Measurements from ENCODE around the gene LRP1B.

The LRP1B gene

GRCh38 chr2:142042536-142043199, 88.1 kb downstream of the LRP1B start:
- no peak for DNase-seq (ENCODE audit: low read depth in 3 of 3, low spot score in 1 of 3)

GRCh38 chr2:142041996-142042395, 88.8 kb downstream of the LRP1B start:
- DNase-seq (ENCODE audit: low read depth in 3 of 3, low spot score in 1 of 3): no peak

- no peak for DNase-seq (ENCODE audit: low read depth in 3 of 3, low spot score in 1 of 3)
Observed at GRCh38 chr2:142041105-142041504, 89.7 kb downstream of the LRP1B start.

- no peak for DNase-seq (ENCODE audit: low read depth in 3 of 3, low spot score in 1 of 3)
Observed at GRCh38 chr2:142040556-142040955, 90.3 kb downstream of the LRP1B start.

GRCh38 chr2:142038826-142039225, 92.0 kb downstream of the LRP1B start:
- DNase-seq (ENCODE audit: low read depth in 3 of 3, low spot score in 1 of 3): no peak

- no peak for DNase-seq (ENCODE audit: low read depth in 3 of 3, low spot score in 1 of 3)
Observed at GRCh38 chr2:142037744-142038143, 93.1 kb downstream of the LRP1B start.

GRCh38 chr2:142037066-142037465, 93.8 kb downstream of the LRP1B start:
- DNase-seq (ENCODE audit: low read depth in 3 of 3, low spot score in 1 of 3): no peak

GRCh38 chr2:142033393-142033792, 97.4 kb downstream of the LRP1B start:
- DNase-seq (ENCODE audit: low read depth in 3 of 3, low spot score in 1 of 3): no peak

GRCh38 chr2:142031656-142032055, 99.2 kb downstream of the LRP1B start:
- no peak for DNase-seq (ENCODE audit: low read depth in 3 of 3, low spot score in 1 of 3)

- DNase-seq (ENCODE audit: low read depth in 3 of 3, low spot score in 1 of 3): no peak
Observed at GRCh38 chr2:142030735-142031134, 100.1 kb downstream of the LRP1B start.

GRCh38 chr2:142029974-142030373, 100.8 kb downstream of the LRP1B start:
- no peak for DNase-seq (ENCODE audit: low read depth in 3 of 3, low spot score in 1 of 3)

GRCh38 chr2:142025394-142025793, 105.4 kb downstream of the LRP1B start:
- no peak for DNase-seq (ENCODE audit: low read depth in 3 of 3, low spot score in 1 of 3)

GRCh38 chr2:142020368-142020767, 110.4 kb downstream of the LRP1B start:
- no peak for DNase-seq (ENCODE audit: low read depth in 3 of 3, low spot score in 1 of 3)

GRCh38 chr2:142014536-142014935, 116.3 kb downstream of the LRP1B start:
- no peak for DNase-seq (ENCODE audit: low read depth in 3 of 3, low spot score in 1 of 3)

- DNase-seq (ENCODE audit: low read depth in 3 of 3, low spot score in 1 of 3): no peak
Observed at GRCh38 chr2:142012797-142013196, 118.0 kb downstream of the LRP1B start.

- DNase-seq (ENCODE audit: low read depth in 3 of 3, low spot score in 1 of 3): no peak
Observed at GRCh38 chr2:142010477-142011270, 120.1 kb downstream of the LRP1B start.

GRCh38 chr2:142008135-142008744, 122.6 kb downstream of the LRP1B start:
- DNase-seq (ENCODE audit: low read depth in 3 of 3, low spot score in 1 of 3): no peak

GRCh38 chr2:141994066-141994465, 136.8 kb downstream of the LRP1B start:
- DNase-seq (ENCODE audit: low read depth in 3 of 3, low spot score in 1 of 3): no peak

GRCh38 chr2:141992695-141993094, 138.1 kb downstream of the LRP1B start:
- no peak for DNase-seq (ENCODE audit: low read depth in 3 of 3, low spot score in 1 of 3)

- no peak for DNase-seq (ENCODE audit: low read depth in 3 of 3, low spot score in 1 of 3)
Observed at GRCh38 chr2:141968433-141968832, 162.4 kb downstream of the LRP1B start.

GRCh38 chr2:141967980-141968379, 162.8 kb downstream of the LRP1B start:
- no peak for DNase-seq (ENCODE audit: low read depth in 3 of 3, low spot score in 1 of 3)

- DNase-seq (ENCODE audit: low read depth in 3 of 3, low spot score in 1 of 3): no peak
Observed at GRCh38 chr2:141967503-141967902, 163.3 kb downstream of the LRP1B start.

All from stimulated activated CD4-positive, alpha-beta T cell treated with anti-CD3 and anti-CD28 coated beads, TNF-alpha, amount 100 ng/mL, for 1 hour (primary cell).